Measurements from ENCODE around the gene FARP2. TPM values are rescaled to one million over a fixed set of nuclear protein-coding genes. Genes with fewer than 3 reads are reported as not detected.

FARP2 gene
- total RNA-seq, 1 donor from 2014 or later: 65.0 TPM

- Histone ChIP-seq H2AFZ (ENCODE audit: low read depth, low read length) (no peak overlapping the region), H3K79me2 (ENCODE audit: insufficient read depth, low read length) (peaks cover 39% of the 10 kb centered on the region), H3K4me3 (ENCODE audit: insufficient read depth, low read depth, low read length) (no peak overlapping the region), H3K27me3 (ENCODE audit: insufficient read depth, low read length) (no peaks in the 10 kb centered on the region), H3K36me3 (ENCODE audit: insufficient read depth, low read length) (no peaks in the 10 kb centered on the region), H3K4me1 (ENCODE audit: insufficient read depth, low read length) (no peaks in the 10 kb centered on the region), H3K4me2 (ENCODE audit: low read length) (no peak overlapping the region), H3K9ac (ENCODE audit: low read length) (no peak overlapping the region), H4K20me1 (ENCODE audit: insufficient read depth, low read length) (peaks cover 53% of the 10 kb centered on the region), H3K27ac (ENCODE audit: low read depth, low read length) (no peak overlapping the region), H3K9me3 (ENCODE audit: insufficient read depth, low read depth, low read length) (no peaks in the 10 kb centered on the region)
- Mint-ChIP-seq H3K4me1 (ENCODE audit: low read depth, unreplicated experiment) (peaks cover 5% of the 10 kb centered on the region), H3K4me3 (ENCODE audit: unreplicated experiment) (no peak overlapping the region), H3K27me3 (ENCODE audit: low read depth, unreplicated experiment) (no peaks in the 10 kb centered on the region), H3K27ac (ENCODE audit: unreplicated experiment) (no peak overlapping the region), H3K36me3 (ENCODE audit: low read depth, unreplicated experiment) (peaks cover 26% of the 10 kb centered on the region), H3K9me3 (ENCODE audit: unreplicated experiment) (peaks cover 2% of the 10 kb centered on the region)
- DNase-seq (ENCODE audit: low read depth) (no peak), FAIRE-seq (no peak)
- TF ChIP-seq CTCF (IDR thresholded peaks at IDR 0.05; ENCODE audit: insufficient read depth, low read depth, low read length) (no peak), EZH2 (IDR thresholded peaks at IDR 0.05; ENCODE audit: insufficient read depth, low read length) (no peak)
Observed at GRCh38 chr2:241386519-241386918, 30.4 kb downstream of the FARP2 start.

GRCh38 chr2:241389697-241390096 lies 33.6 kb downstream of the FARP2 start:
- Histone ChIP-seq H3K27ac (ENCODE audit: low read depth, low read length) (no peak overlapping the region), H3K9ac (ENCODE audit: low read length) (no peak overlapping the region), H3K4me3 (ENCODE audit: insufficient read depth, low read depth, low read length) (no peak overlapping the region), H3K79me2 (ENCODE audit: insufficient read depth, low read length) (peaks cover 22% of the 10 kb centered on the region), H3K27me3 (ENCODE audit: insufficient read depth, low read length) (no peaks in the 10 kb centered on the region), H3K4me1 (ENCODE audit: insufficient read depth, low read length) (no peaks in the 10 kb centered on the region), H3K9me3 (ENCODE audit: insufficient read depth, low read depth, low read length) (no peaks in the 10 kb centered on the region), H3K36me3 (ENCODE audit: insufficient read depth, low read length) (peaks cover under 1% of the 10 kb centered on the region), H2AFZ (ENCODE audit: low read depth, low read length) (no peak overlapping the region), H3K4me2 (ENCODE audit: low read length) (no peak overlapping the region), H4K20me1 (ENCODE audit: insufficient read depth, low read length) (peaks cover 49% of the 10 kb centered on the region)
- H3K4me3 Mint-ChIP-seq (ENCODE audit: unreplicated experiment): no peak overlapping the region
- H3K9me3 Mint-ChIP-seq (ENCODE audit: unreplicated experiment): peaks cover 2% of the 10 kb centered on the region
- peaks cover 8% of the 10 kb centered on the region for H3K4me1 Mint-ChIP-seq (ENCODE audit: low read depth, unreplicated experiment)
- H3K27me3 Mint-ChIP-seq (ENCODE audit: low read depth, unreplicated experiment): no peaks in the 10 kb centered on the region
- TF ChIP-seq CTCF (IDR thresholded peaks at IDR 0.05; ENCODE audit: insufficient read depth, low read depth, low read length) (no peak), EZH2 (IDR thresholded peaks at IDR 0.05; ENCODE audit: insufficient read depth, low read length) (no peak)
- no peak for DNase-seq (ENCODE audit: low read depth)
- no peak overlapping the region for H3K27ac Mint-ChIP-seq (ENCODE audit: unreplicated experiment)
- FAIRE-seq: no peak
- peaks cover 22% of the 10 kb centered on the region for H3K36me3 Mint-ChIP-seq (ENCODE audit: low read depth, unreplicated experiment)

DNA sequence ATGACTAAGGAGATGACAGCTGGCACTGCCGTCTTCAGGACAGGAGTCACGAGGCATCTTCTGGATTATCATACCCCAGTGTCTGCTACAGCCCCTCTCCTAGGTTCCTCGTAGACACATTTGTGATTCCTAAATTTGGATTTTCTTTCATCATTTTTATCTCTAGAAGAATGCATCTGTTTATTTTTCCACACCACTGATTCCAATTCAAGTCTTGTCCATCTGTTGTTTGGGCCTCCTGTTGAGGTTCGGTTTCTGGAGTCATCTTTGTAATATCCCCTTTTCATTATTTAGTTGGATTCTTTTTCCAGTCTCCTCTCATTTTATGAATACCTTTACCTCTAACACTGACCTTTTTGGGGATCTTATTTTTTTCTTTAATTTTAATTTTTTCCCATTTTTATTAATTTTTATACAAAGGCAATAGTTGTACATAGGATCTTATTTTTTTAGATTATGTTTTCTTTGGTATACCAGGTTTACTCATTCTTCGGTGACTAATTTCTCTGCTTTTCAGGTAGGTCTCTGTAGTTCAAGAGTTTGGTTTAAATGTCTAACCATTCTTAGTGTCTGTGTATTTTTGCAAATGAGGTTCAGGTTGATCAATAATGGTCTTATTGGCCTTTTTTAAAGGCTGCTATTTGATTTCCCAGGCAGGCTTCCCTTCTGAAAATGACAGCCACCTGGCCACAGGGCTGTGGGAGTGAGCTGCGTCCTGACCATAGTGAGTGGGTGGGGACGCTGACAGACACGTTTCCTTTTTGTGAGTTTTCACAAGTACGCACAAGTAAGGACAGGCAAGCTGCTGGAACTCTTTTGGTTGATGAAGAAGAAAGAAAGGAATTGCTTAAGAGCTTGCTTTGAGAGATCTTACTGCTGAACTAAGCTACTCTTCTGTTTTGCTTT lies 34.5 kb downstream of the FARP2 start:
- no peaks in the 10 kb centered on the region for H3K27me3 Mint-ChIP-seq (ENCODE audit: low read depth, unreplicated experiment)
- no peak for FAIRE-seq
- no peak overlapping the region for H3K9ac ChIP-seq (ENCODE audit: low read length)
- H3K36me3 ChIP-seq (ENCODE audit: insufficient read depth, low read length): peaks cover 5% of the 10 kb centered on the region
- H3K27ac ChIP-seq (ENCODE audit: low read depth, low read length): no peak overlapping the region
- H3K79me2 ChIP-seq (ENCODE audit: insufficient read depth, low read length): peaks cover 20% of the 10 kb centered on the region
- no peak overlapping the region for H2AFZ ChIP-seq (ENCODE audit: low read depth, low read length)
- peaks cover 53% of the 10 kb centered on the region for H4K20me1 ChIP-seq (ENCODE audit: insufficient read depth, low read length)
- H3K9me3 Mint-ChIP-seq (ENCODE audit: unreplicated experiment): peaks cover 2% of the 10 kb centered on the region
- H3K4me1 Mint-ChIP-seq (ENCODE audit: low read depth, unreplicated experiment): peaks cover 8% of the 10 kb centered on the region
- no peaks in the 10 kb centered on the region for H3K4me1 ChIP-seq (ENCODE audit: insufficient read depth, low read length)
- no peak for TF ChIP-seq EZH2 (IDR thresholded peaks at IDR 0.05; ENCODE audit: insufficient read depth, low read length)
- no peak for TF ChIP-seq CTCF (IDR thresholded peaks at IDR 0.05; ENCODE audit: insufficient read depth, low read depth, low read length)
- H3K27me3 ChIP-seq (ENCODE audit: insufficient read depth, low read length): no peaks in the 10 kb centered on the region
- no peak overlapping the region for H3K4me3 Mint-ChIP-seq (ENCODE audit: unreplicated experiment)
- H3K9me3 ChIP-seq (ENCODE audit: insufficient read depth, low read depth, low read length): no peaks in the 10 kb centered on the region
- H3K36me3 Mint-ChIP-seq (ENCODE audit: low read depth, unreplicated experiment): peaks cover 25% of the 10 kb centered on the region
- no peak overlapping the region for H3K4me2 ChIP-seq (ENCODE audit: low read length)
- H3K4me3 ChIP-seq (ENCODE audit: insufficient read depth, low read depth, low read length): no peak overlapping the region
- DNase-seq (ENCODE audit: low read depth): no peak
- no peak overlapping the region for H3K27ac Mint-ChIP-seq (ENCODE audit: unreplicated experiment)

Data from astrocyte (in vitro differentiated cells and primary cell).